Activated T-cell treated with anti-CD3 and anti-CD28 coated beads for 24 hours (primary cell): Measurements from ENCODE around the gene PPIAL4G.
A peak's percentile ranks its signal among the peaks of the same experiment; 100 is the strongest.
"Not testable (repeated sequence)": the region's sequence is repeated elsewhere in the genome, so short reads cannot be mapped to it uniquely, and the experiment has no call there.

ENCODE experiments used
- DNase-seq: peaks from one replicate; pipeline ENCODE4 v3.0.0-alpha.2; 2020; ENCODE audit warnings: low read depth

Gene PPIAL4G

DNA sequence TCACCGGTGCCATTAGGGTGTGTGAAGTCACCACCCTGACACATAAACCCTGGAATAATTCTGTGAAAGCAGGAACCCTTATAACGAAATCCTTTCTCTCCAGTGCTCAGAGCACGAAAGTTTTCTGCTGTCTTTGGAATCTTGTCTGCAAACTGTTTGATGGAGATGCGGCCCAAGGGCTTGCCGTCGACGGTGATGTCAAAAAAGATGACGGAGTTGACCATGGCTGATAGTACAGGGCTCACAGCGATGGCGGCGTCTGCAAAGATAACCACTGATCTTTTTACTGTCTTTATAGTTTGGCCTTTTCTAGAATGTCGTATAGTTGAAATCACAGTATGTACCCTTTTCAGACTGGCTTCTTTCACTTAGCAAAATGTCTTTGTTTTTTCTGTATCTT lies at the start of gene PPIAL4G:
PPIAL4G (minus strand) TSS at position 274 of the 400 bp plus-strand sequence; CDS start at position 224, 50 bp downstream.
- DNase-seq = not testable (repeated sequence)

DNA sequence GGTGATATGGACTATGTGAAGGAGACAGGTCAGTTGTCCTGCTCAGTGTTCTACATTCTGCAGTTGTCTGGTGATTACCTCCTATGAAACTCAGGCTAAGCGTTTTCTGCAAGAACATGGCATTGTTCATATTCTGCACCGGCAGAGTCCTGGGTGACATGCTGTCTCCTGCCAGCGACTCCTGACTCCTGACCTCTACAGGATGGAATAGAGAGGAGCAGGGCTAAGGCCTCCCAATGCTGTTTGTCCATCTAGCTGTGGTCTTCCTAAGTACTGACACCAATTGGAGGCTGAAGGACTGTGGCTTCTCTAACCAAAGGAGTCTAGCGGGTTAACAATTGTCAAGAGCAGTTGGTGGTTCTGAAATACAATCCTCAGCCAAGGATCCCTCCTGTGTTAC lies 49.1 kb upstream of the PPIAL4G start:
- DNase-seq = not testable (repeated sequence)

DNA sequence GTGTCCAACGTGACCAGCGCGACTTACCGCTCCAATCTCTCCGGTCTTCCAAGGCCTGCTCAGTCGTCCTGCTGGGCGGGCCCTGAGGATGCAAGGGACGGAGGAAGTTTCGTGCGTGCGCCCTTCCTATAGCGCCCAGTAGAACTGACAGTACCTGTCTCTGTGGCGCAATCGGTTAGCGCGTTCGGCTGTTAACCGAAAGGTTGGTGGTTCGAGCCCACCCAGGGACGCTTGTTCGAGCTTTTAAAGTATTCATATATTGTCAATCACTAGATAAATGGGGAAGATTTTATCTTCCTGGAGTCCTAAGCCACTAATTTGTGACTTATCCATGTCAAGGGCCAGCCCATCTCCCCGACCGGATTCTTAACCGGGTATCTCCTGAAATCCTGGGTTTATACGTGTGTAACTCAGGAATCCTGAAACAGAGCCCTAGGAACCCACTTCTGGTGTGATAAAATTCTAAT lies 46.0 kb upstream of the PPIAL4G start:
- DNase-seq = peak; percentile 67

DNA sequence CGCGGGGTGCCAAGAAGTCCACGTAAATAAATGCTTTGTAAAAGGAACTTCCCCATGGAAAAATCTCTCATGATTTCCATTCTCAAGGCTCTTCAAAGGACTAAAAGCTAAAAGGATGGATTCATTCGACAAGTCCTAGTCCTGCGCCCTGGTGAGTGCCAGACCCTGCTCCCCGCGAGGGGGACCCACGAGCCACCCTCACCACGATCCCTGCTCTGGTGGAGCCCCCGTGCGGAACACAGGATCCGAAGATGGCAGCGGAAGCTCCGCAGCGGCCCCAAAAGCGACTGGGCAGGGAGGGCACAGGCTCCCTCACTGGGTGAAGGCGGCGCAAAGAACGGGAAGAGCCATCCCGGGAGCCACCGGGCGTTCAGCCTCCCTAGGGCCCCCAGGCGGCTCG lies 45.5 kb upstream of the PPIAL4G start:
- not testable (repeated sequence) for DNase-seq

DNA sequence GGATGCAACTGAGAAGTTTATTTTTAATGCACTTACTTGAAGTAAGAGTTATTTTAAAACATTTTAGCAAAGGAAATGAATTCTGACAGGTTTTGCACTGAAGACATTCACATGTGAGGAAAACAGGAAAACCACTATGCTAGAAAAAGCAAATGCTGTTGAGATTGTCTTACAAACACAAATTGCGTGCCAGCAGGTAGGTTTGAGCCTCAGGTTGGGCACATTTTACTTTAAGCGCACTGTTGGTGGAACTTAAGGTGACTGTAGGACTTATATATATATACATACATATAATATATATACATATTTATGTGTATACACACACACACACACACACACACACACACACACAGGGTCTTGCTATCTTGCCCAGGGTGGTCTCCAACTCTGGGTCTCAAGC lies 43.5 kb upstream of the PPIAL4G start:
- not testable (repeated sequence) for DNase-seq

DNA sequence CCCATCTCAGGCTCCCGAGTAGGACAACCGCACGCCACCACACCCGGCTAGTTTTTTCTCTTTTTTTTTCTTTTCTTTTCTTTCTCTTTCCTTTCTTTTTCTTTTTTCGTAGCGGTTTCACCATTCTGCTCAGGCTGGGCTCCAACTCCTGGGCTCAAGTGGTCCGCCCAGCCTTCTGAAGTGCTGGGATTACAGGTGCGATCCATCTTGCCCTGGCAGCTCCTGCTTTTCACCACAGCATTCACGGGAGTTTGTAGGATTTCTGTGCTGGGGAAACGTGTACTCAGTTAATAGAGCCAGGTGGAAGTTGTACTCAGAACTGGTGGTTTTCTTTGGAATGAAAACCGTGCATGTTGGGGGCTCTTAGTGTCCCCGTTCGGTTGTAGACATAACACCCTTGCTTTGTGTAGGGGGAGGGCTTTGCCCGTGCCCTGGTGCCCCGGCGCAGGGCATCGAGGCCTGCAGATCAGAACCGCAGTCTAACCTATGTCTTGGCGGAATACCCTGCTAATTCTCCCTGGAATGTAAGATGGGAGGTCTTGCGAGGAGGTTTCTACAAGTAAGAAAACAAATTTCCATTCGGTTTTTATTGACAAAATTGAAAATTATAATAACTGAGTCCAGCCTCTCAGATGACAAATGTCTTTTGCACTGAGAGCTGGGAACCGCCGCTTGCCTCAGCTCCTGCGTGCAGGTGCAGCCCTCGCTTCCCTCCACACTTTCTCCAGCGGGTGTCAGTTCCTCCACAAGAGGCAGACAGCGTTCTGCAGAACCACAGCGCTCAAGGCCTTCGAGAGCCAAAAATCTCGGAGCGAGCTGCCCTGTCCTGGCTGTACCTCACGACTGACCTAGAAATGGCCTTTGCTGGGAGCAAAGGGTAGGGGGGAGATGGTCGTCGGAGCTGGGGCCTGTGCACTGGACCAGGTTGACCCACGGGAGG lies 40.4 kb upstream of the PPIAL4G start:
- not testable (repeated sequence) for DNase-seq

DNA sequence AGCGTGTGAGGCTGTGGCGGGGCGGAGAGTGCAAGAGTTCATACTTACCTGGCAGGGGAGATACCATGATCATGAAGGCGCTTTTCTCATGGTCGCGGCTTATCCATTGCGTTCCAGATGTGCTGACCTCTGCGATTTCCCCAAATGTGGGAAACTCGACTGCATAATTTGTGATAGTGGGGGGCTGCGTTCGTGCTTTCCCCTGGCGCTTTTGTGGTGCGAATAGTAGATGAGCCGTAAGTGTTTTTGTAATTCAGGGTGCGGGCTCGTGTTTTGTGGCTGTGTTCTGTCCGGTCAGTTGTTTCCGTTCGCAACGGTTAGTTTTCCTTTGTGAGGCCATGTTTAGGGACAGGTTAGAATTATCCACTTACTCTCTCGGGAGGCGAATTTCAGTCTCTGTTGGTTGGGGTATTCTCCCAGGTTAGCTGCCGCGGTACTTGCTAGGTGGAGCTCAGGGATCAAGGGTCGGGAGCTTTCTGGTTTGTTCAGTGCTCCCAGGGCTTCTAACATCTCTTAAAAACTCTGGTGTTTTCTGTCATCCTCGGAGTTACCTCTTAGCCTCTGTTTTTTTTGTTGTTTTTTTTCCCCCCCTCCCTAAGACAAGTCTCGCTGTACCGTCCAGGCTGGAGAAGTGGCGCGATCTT lies 39.6 kb upstream of the PPIAL4G start:
- peak; percentile 89 for DNase-seq

DNA sequence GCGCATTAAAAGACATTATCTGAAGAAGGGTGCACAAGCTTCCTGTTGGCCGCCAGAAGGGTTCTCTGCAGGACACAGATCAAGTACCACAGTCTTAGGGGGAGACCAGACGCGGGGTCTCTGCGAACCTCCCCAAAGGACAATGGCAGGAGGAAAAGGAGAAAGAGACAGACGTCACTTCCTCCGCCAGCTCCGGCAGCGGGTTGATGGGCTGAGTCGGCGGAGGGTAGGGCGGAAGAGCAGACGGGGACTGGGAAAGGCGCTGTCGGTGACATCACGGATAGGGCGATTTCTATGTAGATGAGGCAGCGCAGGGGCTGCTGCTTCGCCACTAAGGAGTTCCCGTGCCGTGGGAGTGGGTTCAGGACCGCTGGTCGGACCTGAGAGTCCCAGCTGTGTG lies 39.0 kb upstream of the PPIAL4G start:
- peak; percentile 77 for DNase-seq

DNA sequence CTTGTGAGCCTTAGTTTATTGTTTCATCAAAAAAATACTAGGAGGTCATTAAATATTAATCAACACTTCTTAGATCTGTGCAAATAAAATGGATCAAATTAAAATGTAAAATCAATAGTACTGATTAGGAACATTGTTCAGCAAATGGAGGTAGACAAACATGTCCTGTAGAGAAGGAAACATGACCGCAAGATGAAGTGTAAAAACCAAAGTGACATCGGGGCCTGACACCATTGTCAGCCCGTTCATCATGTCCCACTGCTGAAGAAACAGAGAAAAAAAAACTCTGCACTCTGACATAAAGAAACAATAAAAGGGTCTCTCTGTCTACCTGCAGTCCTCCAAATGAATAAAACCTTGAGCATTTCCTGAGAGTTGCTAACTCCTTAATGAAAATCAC lies 31.2 kb upstream of the PPIAL4G start:
- not testable (repeated sequence) for DNase-seq

DNA sequence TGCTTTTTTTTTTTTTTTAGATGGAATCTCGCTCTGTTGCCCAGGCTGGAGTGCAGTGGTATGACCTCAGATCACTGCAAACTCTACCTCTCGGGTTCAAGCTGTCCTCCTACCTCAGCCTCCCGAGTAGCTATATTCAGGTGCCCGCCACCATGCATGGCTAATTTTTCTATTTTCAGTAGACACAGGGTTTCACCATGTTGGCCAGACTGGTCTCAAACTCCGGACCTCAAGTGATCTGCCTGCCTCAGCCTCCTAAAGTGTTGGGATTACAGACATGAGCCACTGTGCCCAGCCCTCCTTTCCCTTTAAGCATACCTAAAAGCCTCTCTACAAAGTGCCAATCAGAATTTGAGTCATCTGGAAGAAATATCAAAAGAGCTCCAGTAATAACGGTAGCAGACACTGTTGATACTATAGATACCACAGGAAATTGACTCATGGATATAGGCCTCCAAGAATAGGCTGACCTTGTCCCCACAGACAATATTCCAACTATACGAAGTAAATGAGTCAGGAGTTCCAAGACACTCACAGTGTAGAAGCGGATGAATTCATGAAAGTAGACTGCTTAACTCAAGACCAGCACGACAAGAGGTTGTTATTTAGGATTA lies 29.6 kb upstream of the PPIAL4G start:
- DNase-seq = not testable (repeated sequence)

DNA sequence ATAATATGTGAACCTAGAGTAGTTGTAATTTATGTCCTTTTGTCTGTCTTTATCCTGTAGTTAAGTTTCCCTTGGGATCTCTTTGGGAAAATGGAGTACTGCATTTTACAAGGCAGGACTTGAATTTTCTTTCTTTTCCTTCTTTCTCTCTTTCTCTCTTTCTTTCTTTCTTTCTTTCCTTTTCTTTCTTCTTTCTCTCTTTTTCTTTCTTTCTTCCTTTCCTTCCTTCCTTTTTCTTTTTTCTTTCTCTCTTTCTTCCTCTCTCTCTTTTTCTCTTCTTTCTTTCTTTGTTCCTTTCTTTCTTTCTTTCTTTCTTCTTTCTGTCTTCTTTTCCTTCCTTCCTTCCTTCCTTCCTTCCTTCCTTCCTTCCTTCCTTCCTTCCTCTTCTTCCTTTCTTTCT lies 10.8 kb upstream of the PPIAL4G start:
- not testable (repeated sequence) for DNase-seq

DNA sequence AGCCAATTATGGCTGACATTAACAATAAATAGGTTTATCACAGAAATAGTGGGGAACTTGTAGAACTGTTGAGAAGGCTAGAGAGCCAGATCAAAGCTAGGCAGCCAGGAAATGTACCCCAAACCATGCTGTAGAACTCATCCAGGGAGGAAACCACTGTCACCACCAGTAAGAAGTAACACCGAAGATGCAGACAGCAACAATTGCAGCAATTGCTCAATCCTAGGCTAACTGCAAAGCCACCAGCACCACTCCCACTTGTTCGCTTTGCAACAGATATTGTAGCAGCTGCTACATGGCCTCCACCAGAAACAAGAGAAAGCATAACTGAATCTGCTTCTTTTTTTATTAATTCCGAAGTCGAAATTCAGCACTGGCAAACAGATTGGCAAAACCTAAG lies 2.0 kb downstream of the PPIAL4G start:
- peak; percentile 7 for DNase-seq

DNA sequence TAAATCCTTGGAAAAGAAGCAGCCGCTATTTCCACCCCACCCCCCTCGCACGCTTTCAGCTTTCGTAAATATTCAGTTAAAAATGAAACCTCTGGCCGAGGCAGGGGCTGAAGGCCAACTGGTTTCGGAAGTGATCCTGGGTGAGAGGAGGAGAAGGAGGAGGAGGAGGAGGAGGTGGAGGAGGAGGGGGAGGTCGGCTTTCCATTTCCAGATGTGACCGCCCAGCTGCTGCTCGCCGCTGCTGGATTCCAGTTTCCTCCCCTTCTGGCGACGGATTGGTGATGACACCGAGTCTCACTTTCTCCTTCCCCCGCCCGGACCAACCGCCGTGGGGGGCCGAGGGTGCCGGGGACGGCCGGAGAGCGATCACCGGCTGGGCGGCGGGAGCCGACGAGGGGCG lies 23.4 kb downstream of the PPIAL4G start:
- not testable (repeated sequence) for DNase-seq

DNA sequence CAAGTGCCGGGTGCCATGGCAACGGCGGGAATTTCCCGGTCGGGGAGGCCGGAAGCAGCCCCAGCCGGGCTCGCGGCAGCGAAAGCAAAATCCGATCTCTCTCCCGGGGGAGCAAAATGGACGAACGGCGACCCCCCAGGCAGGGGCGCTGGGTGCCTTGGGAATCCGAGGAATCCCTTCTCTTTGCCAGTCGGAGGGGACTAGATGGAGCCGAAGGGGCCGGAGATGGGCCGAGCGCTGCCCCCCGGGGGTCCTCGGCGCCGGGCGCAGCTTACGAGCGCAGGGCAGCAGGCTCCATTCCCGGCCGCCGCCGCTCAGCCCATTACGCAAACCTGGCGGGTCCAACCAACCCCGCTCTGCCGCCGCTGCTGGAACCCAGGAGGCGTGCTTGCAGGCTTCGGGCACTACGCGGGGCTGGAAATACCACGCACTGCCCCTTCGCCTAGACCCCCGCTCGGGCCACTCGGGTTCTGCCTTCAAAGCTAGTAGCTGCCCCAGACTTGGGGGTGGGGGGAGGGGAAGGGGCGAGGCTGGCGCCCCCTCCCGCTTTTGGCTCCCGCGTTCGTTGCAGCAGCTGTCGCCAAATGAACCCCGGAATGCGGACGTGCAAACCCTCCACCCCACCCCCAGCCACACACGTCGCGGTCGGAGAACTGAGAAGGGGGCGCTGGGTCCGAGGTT lies 24.1 kb downstream of the PPIAL4G start:
- peak; percentile 34 for DNase-seq

DNA sequence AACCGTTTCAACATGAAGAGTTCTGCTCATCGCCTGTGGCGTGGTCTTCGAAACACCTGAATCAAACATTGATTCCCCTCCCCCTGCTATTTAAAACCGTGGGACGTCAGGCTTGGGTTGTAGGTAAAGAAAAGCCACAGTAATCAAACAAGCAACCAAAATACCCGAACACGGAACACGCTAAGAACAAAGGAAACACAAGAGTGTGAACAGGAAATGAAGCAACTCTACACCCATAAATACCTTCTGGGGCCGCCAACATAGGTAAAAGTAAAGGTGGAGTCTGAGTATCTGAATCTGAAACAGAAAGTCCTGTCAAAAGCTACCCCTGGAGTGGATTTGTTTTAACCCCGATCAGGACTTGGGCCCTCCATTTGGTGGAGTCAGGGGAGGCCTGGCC lies 24.7 kb downstream of the PPIAL4G start:
- peak; percentile 12 for DNase-seq

DNA sequence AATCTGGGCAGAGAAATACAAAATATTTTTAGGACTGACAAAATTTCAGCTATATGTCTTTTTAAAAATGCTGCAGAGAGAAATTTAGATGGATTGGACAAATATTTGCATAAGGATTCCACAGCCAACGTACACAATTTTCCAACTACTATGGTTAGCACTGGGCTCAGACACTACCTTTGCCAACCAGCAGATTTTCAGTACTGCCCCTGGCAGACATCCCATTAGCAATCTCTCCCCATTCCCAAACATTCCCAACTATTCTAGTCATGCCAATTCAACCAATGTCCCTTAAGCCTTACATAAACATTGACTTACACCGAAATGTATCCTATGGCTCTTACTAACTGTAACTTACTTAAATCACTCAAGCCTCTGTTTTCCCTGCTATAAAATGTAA lies 30.3 kb downstream of the PPIAL4G start:
- not testable (repeated sequence) for DNase-seq

DNA sequence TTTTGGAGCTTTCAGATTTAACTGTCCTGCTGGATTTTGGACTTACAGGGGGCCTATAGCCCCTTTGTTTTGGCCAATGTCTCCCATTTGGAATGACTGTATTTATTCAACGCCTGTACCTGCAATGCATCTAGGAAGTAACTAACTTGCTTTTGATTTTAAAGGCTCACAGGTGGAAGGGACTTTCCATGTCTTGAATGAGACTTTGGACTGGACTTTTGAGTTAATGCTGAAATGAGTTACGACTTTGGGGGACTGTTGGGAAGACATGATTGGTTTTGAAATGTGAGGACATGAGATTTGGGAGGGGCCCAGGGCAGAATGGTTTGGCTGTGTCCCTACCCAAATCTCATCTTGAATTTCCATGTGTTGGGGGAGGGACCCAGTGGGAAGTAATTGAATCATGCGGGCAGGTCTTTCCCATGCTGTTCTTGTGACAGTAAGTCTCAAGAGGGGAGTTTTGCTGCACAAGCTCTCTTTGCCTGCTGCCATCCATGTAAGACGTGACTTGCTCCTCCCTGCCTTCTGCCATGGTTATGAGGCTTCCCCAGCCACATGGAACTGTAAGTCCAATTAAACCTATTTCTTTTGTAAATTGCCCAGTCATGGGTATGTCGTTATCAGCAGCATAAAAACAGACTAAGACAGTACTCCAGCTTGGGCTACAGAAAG lies 43.3 kb downstream of the PPIAL4G start:
- not testable (repeated sequence) for DNase-seq

DNA sequence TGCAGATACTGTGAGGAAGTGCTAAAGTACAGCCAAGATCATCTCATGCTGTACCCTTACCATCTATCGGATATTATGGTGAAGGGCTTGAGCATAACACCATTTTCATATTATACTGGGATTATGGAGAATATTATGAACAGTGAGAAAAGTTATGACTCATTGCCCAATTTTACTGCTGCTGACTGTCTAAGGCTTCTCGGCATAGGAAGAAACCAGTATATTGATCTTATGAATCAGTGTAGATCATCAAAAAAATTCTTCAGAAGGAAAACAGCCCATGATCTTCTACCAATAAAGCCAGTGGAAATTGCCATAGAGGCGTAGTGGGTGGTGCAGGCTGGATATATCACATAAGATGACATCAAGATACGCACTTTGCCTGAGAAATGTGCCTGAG lies 47.7 kb downstream of the PPIAL4G start:
- DNase-seq = no peak

DNA sequence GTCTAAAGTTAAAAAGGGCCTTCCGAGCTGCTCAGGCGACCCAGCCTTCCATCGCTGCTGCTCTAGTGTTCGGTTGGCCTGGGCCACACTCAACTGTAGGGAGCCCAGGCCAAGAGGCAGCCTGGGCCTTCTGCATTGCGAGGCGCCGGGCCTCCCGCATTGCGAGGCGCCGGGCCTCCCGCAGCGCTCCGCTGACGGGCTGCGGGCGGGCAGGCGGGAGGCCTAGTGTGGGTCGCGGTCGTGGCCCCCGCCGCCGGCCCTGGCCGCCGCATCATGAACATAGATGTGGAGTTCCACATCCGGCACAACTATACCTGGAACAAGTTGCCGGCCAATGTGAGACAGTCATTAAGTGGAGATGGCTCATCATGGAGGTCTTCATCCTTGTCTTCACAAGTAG lies 48.3 kb downstream of the PPIAL4G start:
- no peak for DNase-seq

DNA sequence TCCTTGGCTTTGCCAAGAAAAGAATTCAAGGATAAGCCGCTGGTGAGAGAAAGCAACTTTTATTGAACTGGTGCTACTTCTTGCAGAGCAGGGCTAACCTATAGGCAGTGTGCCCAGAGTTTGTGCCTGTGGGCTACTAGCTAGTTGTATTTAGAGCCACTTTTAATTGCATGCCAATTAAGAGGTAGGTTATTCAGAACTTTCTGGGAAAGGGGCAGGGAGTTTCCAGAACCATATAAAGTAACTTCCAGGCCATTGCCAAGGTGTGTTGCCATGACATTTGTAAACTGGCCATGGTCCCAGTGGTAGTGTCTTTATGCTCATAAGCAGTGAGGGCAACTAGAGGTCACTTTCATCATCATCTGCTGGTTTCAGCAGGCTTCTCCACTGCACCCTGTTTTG lies 50.2 kb downstream of the PPIAL4G start:
- DNase-seq = not testable (repeated sequence)
